Subcutaneous adipose tissue (tissue), 4 donors: Measurements from ENCODE around the gene SOX13. TPM values are rescaled to one million over a fixed set of nuclear protein-coding genes. Genes with fewer than 3 reads are reported as not detected.

Experiments used
- CTCF ChIP-seq: fragments of 450-650 bp; IDR thresholded peaks from one replicate; pipeline ENCODE4 v1.5.1; 2016; ENCODE audit warnings: low read depth, mild to moderate bottlenecking, control low read depth, antibody characterized with exemption, moderate library complexity
- total RNA-seq, 4 donors: library from RNA; depleted of rRNA; stranded (reverse); fragments of >200 nt; gene quantifications; one replicate each; pipeline ENCODE4 v1.1.0, GENCODE V29; 2016

SOX13 gene
- total RNA-seq, 4 donors from 2014 or later, result 12.7 to 79.7 (median 25.3) TPM

GRCh38 chr1:204153667-204154066, 80.8 kb downstream of the SOX13 start:
- TF ChIP-seq CTCF, result no peak

- no peak for TF ChIP-seq CTCF
Measured at GRCh38 chr1:204154568-204155255, 81.8 kb downstream of the SOX13 start.

- TF ChIP-seq CTCF, result no peak
Measured at GRCh38 chr1:204155881-204156280, 83.0 kb downstream of the SOX13 start.

- TF ChIP-seq CTCF, result no peak
Measured at GRCh38 chr1:204157962-204158361, 85.0 kb downstream of the SOX13 start.

- TF ChIP-seq CTCF, result no peak
Measured at GRCh38 chr1:204161609-204162493, 88.9 kb downstream of the SOX13 start.

GRCh38 chr1:204162494-204163074, 89.7 kb downstream of the SOX13 start:
- no peak for TF ChIP-seq CTCF

GRCh38 chr1:204166219-204166618, 93.3 kb downstream of the SOX13 start, which contains the start of gene REN:
TSS of gene REN (minus strand) at chr1:204166337. CDS start at chr1:204166293, 44 bp downstream.
- no peak for TF ChIP-seq CTCF
